NCI-H226 (cell line): Measurements from ENCODE around the gene SMAD2.
"Not testable (repeated sequence)": the region's sequence is repeated elsewhere in the genome, so short reads cannot be mapped to it uniquely, and the experiment has no call there.

Experiments
- DNase-seq: peaks from one replicate; pipeline ENCODE4 v3.0.0-alpha.2; 2015

Gene SMAD2

DNA sequence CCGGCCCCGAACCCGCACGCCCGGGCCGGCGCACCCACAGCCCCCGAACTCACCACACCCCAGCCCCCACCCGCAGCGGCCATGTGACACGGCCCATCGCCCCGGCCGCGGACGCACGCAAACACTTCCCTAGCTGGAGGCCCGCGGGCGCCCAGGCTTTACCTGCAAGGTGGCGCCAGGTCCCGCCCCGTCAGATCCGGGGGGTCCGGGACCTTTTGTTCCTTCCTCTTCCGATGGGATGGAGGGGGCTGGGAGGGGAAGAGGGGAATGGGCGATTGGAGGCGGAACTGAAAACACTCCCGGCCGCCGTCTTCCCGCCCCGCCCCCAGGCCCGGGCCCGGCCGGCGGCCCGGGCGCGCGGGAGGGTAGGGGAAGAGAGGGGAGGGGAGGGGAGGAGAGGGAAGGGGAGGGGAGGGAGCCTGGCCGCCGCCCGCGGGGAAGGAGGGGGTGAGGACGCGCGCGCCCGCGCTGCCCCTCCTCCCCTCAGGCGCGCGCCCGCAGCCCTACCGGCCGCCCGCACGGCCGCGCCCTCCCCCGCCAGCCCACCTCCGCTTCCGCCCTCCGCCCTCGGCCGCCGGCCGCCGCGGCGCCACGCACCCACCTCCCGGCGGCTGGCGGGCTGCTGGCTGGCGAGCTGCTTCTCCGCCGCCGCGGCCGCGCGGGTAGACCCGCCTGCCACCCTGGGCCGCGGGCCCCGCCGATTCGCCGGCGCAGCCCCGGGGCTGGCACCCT is at the start of gene SMAD2:
SMAD2 (minus strand) TSS at position 461 of the 732 bp plus-strand sequence. CDS start 33,903 bp downstream, outside the sequence.
- peak; percentile 61 for DNase-seq

DNA sequence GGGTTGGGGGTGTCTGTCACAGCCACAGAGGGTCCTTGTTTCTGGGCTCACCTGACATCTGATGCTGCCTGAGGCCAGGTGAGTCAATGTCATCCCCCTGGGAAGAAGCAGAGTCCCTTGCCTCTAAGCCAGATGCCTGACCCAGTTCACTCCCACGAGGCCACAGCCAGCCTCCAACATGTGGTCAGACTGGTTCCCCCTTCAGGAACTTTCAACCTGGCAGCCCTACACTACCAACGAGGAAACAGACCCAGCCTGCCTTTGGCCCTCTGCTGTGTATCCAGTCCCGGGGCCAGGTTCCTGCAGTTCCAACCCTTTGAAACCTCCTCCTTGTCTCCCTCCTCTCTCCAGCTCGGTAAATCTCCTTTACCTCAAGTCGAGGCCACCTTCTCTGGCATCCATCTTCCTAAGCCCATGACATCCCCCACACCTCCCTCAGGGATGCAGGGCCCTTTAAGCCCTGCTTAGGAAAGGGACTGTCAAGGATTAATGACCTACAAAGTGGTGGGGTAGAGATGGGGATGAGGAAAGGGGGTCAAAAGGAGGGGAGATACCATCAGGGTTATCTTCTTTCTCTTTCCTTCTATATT is 49.2 kb upstream of the SMAD2 start:
- DNase-seq, result no peak

DNA sequence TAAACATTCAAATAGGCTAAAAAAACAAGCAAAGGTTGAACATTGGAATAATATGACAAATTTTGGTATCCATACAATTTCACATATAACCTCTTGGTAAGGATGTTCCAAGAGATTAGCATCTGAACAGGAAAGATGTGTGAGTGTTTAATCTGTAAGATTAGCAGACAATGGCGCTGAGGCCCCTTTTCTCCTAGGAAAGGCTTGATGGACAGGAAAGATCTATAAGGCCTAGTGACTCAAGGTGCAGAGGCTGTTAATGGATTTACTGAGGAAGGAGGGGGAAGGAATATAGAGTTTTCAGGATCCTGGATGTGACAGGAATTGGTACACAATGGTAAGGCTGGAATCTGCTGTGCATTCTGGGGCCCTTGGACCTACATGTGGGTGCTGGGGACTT is 48.1 kb upstream of the SMAD2 start:
- no peak for DNase-seq

DNA sequence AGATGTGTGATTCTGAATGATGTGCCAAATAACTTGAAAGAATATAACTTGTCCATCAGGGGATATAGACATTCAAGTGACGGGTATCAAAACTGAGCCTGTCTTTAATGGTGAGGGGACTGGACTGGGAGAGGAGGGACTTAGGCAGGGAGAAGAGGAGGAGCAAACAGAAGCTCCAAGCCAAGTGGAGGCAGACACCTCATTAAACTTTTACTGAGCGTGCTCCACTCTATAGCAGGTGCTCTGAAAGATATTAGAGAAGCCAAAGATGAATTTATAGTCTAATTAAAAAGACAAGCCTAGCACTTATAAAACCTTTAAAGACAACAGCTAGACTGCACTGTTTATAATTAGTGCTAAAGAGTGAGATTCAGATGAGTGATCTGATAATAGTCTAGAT is 47.7 kb upstream of the SMAD2 start:
- DNase-seq, result no peak

DNA sequence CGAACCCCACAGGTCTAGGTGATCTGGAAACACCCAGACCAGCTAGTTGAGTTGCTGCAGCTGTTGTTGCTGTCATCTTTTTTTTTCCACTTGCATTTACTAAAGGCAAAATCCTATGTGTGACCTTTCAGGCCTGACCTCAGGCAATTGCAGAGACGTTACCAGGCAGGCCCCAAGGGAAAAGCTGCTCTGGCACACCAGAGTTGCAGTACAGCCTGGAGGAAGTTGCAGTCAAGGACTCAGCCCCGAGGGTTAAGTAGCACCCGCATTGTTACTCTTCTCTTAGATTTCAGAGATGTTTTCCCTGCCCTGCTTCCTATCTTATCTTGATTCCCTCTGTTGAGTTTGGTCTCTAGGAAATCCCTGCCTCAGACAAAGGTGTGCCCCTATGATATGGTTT is 45.2 kb upstream of the SMAD2 start:
- DNase-seq, result no peak

DNA sequence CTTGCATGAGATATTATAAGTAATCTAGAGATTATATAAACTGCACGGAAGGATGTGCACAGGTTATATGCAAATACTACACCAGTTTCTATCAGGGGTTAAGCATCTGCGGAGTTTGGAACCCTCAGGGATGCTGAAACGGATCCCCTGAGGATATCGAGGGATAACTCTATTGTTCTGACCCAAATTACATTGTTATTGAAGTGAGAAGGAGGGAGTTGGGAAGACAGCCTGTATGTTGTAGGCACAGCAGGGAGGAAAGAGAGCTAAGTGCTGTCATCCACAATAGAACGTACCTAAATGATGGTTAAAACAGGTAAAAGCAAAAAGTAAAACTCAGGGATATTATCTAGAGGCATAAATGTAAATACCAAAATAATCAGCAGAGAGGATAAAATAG is 44.6 kb upstream of the SMAD2 start:
- DNase-seq, result no peak

DNA sequence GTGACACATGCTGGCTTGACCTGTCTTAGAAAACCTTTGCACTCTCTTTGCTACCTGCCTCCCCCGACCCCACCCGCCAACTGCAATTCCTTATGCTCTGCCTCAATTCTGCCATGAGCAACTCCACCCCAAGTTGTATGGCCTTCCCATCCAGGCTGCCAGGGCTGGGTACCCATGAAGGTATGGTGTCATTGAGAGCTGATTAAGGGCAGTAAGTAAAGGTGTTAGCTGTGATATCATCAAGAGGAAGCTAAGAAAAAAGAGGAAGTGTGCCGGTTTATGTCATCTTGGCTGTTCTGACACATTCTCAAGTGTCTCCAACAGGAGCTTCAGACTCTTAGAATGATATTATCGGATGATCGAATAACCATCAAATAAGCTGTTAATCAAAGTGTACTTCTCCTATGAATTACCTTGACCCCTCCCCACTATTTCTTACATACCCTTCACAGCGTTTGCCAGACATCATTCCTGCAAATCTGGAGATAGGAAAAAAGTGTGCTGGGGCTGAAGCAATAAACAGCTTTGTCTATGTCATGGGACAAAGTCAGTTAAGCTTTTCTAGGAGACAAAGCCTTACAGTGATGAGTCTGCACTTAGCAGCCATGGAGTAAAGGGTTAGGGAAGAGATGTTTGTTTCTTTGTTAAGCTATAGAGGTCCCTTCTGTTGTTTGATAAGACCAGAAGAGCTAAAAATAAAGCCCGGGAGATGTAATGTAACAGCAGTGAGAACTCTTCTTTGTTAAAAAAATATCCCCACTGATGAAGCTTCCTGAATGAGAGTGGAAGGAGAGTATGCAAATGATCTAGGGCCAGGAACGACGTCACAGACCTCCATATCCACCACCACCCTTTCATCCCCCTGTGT is 40.4 kb upstream of the SMAD2 start:
- DNase-seq, result no peak

DNA sequence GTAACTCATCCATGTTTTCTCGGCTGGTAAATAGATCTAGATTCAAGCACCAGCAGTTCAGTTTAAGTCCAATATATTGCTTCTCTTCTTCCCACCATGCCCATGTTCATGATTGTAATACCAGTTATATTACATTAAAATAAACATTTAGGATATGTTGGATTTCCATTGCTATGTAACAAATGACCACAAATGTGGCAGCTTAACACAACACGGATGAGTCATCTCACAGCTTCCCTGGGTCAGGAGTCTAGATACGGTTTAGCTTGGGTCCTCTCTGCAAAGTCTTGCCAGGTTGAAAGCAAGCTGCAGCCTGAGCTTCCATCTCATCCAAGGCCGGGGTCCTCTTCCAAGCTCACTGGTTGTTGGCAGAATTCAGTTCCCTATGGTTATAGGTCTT is 39.4 kb upstream of the SMAD2 start:
- no peak for DNase-seq

DNA sequence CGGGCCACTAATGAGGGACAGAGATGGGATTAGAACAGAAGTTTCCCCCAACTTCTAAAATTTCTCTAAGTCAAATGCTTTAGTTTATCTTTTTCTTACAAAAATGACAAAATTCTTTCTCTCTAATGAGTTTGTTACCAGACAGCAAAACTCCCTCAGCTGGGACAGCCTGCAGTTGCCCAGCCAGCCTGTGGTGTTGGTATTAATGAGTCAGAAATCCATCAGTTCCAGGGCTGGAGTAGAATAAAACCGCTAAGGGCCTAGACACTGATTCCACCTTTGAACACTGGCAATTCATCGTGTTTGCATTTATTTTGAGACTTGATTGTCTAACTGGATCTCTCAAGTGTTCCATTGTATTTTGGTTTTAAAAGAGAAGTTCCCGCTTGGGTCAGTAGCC is 38.3 kb upstream of the SMAD2 start:
- peak; percentile 20 for DNase-seq

DNA sequence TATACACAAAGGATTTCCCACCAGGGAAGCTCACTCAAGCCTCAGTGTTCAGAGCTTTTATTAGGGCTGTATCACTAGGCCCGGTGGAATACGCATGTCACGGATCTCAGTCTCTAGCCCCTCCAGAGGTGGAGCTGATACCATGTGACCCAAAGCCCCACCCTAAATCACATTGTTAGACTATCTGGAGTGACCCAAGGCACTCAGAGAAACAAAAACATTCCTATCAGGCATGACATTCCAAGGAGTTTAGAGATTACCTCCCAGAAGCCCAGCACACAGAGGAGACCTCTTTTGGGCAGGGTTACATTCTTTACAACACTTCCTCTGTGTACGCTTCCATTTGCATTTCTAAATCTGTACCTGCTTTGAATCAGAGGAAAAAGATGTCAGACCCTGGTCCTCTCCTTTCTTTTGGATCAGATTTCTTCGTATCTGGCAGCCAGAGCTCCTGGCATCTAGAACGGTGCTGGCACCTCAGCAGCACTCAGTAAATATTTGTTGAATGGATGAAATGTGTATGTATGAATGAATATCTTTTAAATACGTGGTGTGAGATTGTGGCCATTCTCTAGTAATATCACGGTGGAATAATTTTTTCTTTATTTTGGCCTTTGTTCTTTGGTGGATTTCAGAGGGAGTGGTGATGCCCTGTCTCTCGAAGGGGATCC is 37.7 kb upstream of the SMAD2 start:
- DNase-seq, result peak; percentile 75

DNA sequence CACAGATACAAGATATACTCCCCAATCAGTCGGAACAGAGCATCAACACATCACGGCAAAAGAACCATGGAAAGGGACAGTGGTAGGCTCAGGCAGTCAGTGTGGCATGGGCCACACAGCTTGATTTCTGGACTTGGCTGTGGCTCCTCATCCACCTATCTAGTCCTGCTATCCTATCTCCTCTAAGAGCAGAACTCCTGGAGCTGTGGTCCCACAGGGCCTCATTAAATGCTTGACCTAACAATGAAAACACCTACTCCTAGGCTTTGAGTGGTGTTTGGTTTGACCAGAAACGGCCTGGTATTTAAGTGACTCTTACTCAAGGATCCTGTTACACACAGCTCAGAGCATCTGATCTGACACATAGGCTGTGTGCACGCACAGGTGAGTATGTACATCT is 33.6 kb upstream of the SMAD2 start:
- no peak for DNase-seq

DNA sequence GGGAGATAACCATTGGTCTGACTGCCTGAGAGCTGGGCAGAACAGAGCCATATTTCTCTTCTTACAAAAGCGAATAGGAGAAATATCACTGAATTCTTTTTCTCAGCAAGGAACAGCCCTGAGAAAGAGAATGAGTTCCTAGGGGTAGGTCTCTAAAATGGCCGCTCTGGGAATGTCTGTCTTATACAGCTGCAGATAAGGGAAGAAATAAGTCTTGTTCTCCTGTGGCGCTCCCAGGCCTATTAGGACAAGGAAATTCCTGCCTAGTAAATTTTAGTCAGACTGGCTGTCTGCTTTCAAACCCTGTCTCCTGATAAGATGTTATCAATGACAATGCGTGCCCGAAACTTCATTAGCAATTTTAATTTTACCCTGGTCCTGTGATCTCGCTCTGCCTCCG is 30.5 kb upstream of the SMAD2 start:
- not testable (repeated sequence) for DNase-seq

DNA sequence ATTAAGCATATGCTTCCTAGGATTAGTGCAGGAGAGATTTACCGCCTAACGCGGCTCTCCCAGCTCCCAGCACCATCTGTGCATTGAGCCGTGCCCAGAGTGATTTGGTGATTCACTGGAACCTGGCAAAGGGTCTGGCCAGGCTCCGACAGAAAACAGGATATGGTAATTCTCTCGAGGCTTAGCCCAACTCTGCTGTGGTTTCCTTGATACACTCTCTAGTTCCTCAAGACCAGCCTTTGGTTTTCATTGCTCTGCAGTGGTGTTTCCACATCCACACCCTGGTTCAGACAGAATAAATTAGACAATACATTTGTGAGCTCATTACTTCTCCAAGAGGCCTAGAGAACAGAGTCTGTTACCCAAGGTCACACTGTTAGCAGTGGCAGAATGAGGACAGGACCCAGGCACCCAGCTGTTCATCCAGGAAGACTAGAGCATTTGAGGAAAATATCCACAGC is 23.0 kb upstream of the SMAD2 start:
- DNase-seq, result peak; percentile 15

DNA sequence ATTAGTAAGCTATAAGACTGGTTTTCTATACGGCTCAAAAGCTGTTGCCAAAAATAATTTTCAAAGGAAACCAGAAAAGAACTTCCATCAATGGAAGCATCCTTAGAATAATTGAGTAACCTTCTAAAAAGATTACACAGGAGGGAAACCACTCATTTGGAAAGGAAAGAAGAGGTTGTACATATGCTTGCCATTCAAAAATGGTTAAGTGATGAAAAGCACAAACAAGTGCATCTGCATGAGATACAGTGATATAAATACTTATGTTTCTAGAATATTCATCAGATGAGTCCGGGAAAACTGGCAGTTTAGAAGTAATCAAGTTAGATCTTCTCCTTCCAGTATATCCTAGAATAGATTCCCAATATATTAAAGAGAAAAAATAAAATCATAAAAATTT is 20.1 kb upstream of the SMAD2 start:
- no peak for DNase-seq

DNA sequence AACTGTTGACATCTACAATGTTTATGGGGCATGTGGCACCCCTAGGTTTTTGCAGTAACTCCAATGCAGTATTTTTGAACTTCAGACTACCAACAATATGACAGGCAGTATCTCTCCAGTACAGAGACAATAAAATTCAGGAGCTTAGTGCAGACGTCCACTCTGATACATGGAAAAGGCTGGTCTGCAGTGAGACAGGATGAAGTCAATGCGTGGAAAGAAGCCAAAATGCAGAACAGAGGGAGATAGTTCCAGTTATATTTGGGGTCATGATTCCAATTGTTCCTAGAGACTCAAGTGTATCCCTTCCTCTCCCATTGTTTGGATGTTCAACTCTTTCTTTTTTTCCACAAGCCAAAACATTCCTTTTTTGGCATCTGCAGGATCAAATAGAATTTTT is 18.7 kb upstream of the SMAD2 start:
- no peak for DNase-seq

DNA sequence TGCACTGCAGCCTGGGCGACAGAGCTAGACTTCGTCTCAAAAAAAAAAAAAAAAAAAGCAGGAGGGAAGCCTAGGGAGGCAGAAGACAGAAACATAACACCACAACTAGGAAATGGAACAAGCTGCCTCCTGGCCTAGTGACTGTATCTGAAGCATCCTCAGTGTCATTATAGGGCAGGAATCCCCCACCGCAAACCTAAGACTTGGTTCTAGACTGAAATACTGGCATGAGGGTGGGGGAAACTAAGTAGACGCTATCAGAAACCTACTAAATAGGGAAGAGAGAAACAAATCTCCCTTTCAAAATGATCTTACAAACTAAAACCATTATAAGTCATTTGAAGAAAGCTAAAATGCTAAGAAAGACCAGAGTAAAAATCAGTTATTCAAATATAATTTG is 16.4 kb upstream of the SMAD2 start:
- no peak for DNase-seq

DNA sequence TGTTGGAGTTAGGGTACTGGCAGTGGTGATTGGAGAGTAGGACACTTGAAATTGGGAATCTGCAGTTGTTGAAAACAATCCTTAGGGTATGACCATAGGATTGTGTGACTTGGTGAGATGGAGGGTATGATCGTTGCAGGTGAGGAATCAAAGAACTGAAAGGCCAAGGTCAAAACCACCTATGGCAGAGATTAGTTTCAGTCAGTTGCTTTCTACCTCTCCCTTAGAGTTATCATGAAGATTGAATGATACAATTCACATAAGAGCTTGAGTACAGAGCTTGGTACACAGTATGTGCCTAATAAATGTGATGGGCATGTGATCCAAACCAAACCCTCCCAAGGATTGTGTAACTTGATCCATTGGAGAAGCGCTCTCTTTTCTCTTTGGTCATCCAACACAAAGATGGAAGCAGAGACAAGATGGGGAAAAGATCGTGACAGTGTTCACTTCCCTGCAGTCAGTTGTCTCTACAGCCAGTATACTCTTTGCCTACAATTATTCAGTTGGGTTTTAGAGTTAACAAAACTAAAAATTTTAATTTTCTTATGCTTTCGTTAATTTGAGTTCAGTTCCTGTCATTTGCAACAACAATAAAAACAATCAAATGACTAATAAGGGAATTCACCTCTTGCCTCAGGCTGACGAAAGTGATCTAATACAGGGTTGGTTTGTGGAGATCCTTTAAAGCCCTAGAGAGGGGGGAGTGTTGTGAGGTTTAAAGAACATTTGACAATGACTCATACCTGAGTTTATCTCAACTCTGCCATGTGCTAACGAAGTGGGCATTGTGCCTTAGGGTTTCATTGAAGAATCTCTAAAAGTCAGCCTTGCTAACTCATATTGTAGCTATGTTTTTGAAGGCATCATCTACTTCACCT is 14.8 kb upstream of the SMAD2 start:
- DNase-seq, result peak; percentile 76

DNA sequence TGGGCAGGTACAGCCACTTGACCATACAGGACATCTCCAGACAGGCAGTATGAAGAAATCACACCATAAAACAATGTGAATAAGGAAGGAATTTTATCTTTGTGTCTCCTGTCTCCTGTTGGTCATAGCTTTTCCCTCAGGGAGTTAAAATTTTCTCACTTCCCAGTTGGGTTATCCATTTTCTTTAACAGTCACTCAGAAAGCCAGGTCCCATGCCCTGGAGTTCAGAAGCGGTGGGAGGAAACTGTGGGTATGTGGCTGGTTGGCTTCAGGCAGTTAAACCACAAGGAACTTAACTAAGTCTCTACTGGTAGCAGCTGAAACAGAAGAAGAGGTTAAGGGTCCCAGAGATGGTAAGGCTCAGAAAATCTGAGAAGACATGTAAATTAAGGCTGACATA is 6.5 kb upstream of the SMAD2 start:
- no peak for DNase-seq

DNA sequence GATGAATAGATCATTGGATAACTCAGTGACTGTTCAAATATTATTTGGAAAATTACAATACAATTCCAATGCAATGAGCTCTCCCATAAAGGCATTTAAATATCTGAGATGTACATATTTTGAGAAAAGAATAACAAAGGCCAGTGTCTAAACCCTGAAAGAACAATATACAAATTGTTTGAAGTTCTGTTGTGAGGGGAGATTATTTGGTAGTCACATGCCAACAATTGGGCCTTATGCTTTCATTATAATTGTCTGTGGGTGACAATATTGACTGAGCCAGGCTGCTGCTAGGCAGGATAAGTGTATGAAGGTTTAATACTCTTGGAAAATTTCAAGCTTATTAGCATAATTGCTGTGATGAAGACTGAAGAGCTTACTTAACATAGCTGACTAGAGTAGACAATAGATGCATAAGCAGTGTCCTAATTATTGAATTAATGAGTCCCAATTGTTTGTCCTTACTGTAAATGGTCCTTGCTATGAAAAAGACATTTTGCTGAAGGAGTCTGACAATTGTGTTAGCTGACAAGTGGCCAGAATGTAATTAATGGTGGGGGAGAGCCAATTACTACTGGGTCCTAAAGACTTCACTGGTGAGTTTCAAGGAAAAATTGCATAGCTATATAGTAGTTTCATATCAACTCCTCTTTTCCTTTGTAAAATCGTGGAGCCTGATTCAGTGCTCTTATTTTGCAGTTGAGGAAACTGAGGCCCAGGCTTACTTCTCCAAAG is 5.0 kb upstream of the SMAD2 start:
- DNase-seq, result no peak

DNA sequence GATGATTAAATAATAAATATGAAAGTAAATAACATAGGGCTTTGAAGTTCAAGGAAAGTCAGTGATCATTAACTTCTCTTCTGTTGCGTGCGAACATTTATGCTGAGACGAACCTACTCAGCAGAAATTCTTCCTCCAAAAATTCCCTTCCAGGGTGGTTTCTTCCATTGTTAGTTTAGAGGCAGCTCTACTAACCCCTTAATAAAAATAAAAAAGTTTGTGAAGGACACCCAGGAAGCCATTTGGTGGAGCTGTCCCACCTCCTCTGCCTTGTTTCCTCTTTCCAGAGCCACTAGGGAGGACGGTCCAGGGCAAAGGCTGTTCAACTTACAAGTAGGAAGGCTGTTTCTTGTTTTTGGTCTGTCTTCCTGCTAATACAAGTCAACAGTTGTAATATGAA is 2.1 kb upstream of the SMAD2 start:
- no peak for DNase-seq

DNA sequence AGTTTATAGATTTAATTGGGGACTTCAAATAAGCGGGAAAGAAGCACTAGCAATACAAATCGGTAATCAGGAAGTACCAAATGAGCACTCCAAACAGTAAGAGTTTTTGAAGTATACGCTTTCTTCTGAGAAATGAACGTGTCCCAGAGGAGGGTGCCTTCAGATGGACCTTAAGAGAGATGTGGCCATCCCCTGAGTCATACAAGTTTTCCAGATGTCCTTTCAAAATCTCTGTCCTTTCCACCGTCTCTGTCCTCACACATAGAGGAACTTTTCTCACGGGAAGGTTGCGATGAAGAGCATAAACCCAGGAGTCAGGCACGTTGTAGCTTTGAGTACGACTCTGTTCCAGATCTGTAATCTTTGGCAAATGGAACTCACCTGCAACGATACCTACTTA is 1.7 kb upstream of the SMAD2 start:
- no peak for DNase-seq

DNA sequence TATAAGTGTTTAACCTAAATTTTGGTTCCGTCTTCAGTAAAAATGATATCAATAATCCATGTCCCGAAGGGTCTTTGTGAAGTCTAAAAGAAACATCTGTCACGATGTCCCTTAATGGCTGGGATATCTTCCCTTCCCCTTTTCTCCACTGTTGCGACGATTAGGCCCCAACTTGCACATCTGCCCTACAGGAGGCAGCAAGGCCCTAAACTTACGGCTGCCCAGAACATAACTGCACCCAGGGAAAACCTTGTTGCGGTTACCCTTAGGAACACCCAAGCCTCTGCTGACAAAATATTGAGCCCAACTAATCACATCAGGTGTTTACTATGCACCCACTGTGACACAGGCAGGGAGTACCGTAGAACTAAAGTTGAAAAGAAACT is 1.3 kb upstream of the SMAD2 start:
- no peak for DNase-seq
